ENCODE measurements around the gene PRIM1. TPM values are rescaled to one million over a fixed set of nuclear protein-coding genes. Genes with fewer than 3 reads are reported as not detected.
A peak's percentile ranks its signal among the peaks of the same experiment; 100 is the strongest.

The PRIM1 gene
- total RNA-seq, 1 experiment from 2014 or later: 50.7 TPM

- no peak overlapping the region for H2AK5ac ChIP-seq (ENCODE audit: insufficient read length, low read length)
- H3K27me3 ChIP-seq (ENCODE audit: insufficient read depth, low read length): no peaks in the 10 kb centered on the region
- no peak overlapping the region for H4K8ac ChIP-seq (replicated peaks; ENCODE audit: insufficient read length, low read depth, low read length)
- H3K79me2 ChIP-seq (ENCODE audit: insufficient read depth, low read length): peaks cover 52% of the 10 kb centered on the region; the same call in 1 of the 2 replicates
- no CpG with 5 or more reads among the region's 1 CpG for WGBS (ENCODE audit: extremely low coverage, insufficient read length, low lambda C conversion rate)
- H3K4ac ChIP-seq (ENCODE audit: low read depth, low read length): no peak overlapping the region
- peak overlapping the region; percentile 32 for H3K4me2 ChIP-seq (ENCODE audit: insufficient read depth, insufficient read length, low read length)
- TF ChIP-seq CTCF (conservative IDR thresholded peaks at IDR 0.05): no peak
- no peak overlapping the region for H3K18ac ChIP-seq (ENCODE audit: insufficient read length, low read depth, low read length)
- H2AFZ ChIP-seq (ENCODE audit: low read length): no peak overlapping the region
- H3K36me3 Mint-ChIP-seq (ENCODE audit: insufficient read depth in 1 of 3, low read depth in 3 of 3): peaks cover 69 to 79% (median 77%) of the 10 kb centered on the region in 3 experiments
- no peak overlapping the region for H3K14ac ChIP-seq (ENCODE audit: insufficient read depth, low read length)
- no peak overlapping the region for H3K27ac ChIP-seq (ENCODE audit: insufficient read length, low read depth, low read length)
- no peak overlapping the region for H4K5ac ChIP-seq (ENCODE audit: insufficient read length, low read depth, low read length)
- no peak overlapping the region for H2BK15ac ChIP-seq (ENCODE audit: low read depth, low read length)
- H2BK120ac ChIP-seq (ENCODE audit: low read depth, low read length, poor library complexity, severe bottlenecking): no peak overlapping the region
- H4K20me1 ChIP-seq (ENCODE audit: control insufficient read depth, insufficient read depth, insufficient read length): no peaks in the 10 kb centered on the region
- H3K56ac ChIP-seq (ENCODE audit: insufficient read length, low read depth, low read length): no peak overlapping the region
- H3K79me1 ChIP-seq (ENCODE audit: insufficient read depth, low read depth, low read length, poor library complexity, severe bottlenecking): peaks cover 11% of the 10 kb centered on the region
- H3K9ac ChIP-seq (ENCODE audit: extremely low read depth, insufficient read length, low read length): no peak overlapping the region
- H3K9me3 Mint-ChIP-seq: no peaks in the 10 kb centered on the region
- H3K23ac ChIP-seq (ENCODE audit: insufficient read length, low read depth, low read length): no peak overlapping the region
- H4K91ac ChIP-seq (ENCODE audit: insufficient read length, low read depth, low read length): no peak overlapping the region
- H3K27me3 Mint-ChIP-seq (ENCODE audit: low read depth): no peaks in the 10 kb centered on the region
- no peaks in the 10 kb centered on the region for H3K9me3 ChIP-seq (ENCODE audit: control insufficient read depth, low read depth, low read length)
- no peak overlapping the region for H2BK5ac ChIP-seq (ENCODE audit: insufficient read length, low read length)
- H3K4me1 ChIP-seq (ENCODE audit: insufficient read depth, low read length): peaks cover 10% of the 10 kb centered on the region
- H3K27ac Mint-ChIP-seq: peak overlapping the region in 2 of 3 experiments; percentile 68 to 81; a peak in 5 of 7 replicates
- peaks cover 69 to 71% of the 10 kb centered on the region in 2 experiments for H3K4me1 Mint-ChIP-seq
- H2BK20ac ChIP-seq (ENCODE audit: low read depth, low read length, poor library complexity, severe bottlenecking): no peak overlapping the region
- no peak for DNase-seq
- peak overlapping the region in 1 of 2 experiments; percentile 44; a peak in 3 of 5 replicates for H3K4me3 Mint-ChIP-seq
- no peak overlapping the region for H2BK12ac ChIP-seq (ENCODE audit: insufficient read length, low read depth, low read length)
- peaks cover 10% of the 10 kb centered on the region for H3K23me2 ChIP-seq (ENCODE audit: insufficient read length, low read depth, low read length, poor library complexity, severe bottlenecking)
- H3T11ph ChIP-seq (ENCODE audit: low read length): no peak overlapping the region
Measured at GRCh38 chr12:56720731-56721151, 31.4 kb downstream of the PRIM1 start.
